GM23338 (cell line): Measurements from ENCODE around the gene GPX1. TPM values are rescaled to one million over a fixed set of nuclear protein-coding genes. Genes with fewer than 3 reads are reported as not detected.

Source experiments
- ATAC-seq: fragments of 200-7000 bp; cut with Tn5 transposase; 3 replicates; pipeline ENCODE4 v1.9.1; 2020
- DNase-seq: peaks from one replicate; pipeline ENCODE4 v3.0.0-alpha.2; 2015; ENCODE audit warnings: low spot score
- H2AFZ ChIP-seq: fragments of 200-600 bp; sonication (generic); 2 replicates; pipeline ENCODE4 v1.8.0; 2016; ENCODE audit warnings: antibody characterized with exemption, mild to moderate bottlenecking, moderate library complexity
- H3F3A ChIP-seq: fragments of 200-600 bp; sonication (generic); replicated peaks from 2 replicates; pipeline ENCODE4 v1.8.0; 2017; ENCODE audit warnings: antibody characterized with exemption, mixed run types, low read depth
- H3K27ac ChIP-seq: fragments of 200-600 bp; sonication (generic); 2 replicates; pipeline ENCODE4 v1.6.1; 2016; ENCODE audit warnings: low read depth
- H3K27me3 ChIP-seq: fragments of 200-600 bp; sonication (generic); 2 replicates; pipeline ENCODE4 v1.8.0; 2016; ENCODE audit warnings: mild to moderate bottlenecking, mixed run types, moderate library complexity; ENCODE audit not compliant: insufficient read depth
- H3K36me3 ChIP-seq: fragments of 200-600 bp; sonication (generic); 2 replicates; pipeline ENCODE4 v1.8.0; 2016; ENCODE audit warnings: mild to moderate bottlenecking; ENCODE audit not compliant: insufficient read depth
- H3K4me1 ChIP-seq: fragments of 200-600 bp; sonication (generic); 2 replicates; pipeline ENCODE4 v1.8.0; 2016; ENCODE audit warnings: mild to moderate bottlenecking, moderate library complexity; ENCODE audit not compliant: insufficient read depth
- H3K4me2 ChIP-seq: fragments of 200-600 bp; sonication (generic); 2 replicates; pipeline ENCODE4 v1.7.1; 2017; ENCODE audit warnings: mixed run types
- H3K4me3 ChIP-seq: fragments of 200-600 bp; sonication (generic); 2 replicates; pipeline ENCODE4 v1.6.1; 2016; ENCODE audit warnings: mixed run types
- H3K79me2 ChIP-seq: fragments of 200-600 bp; sonication (generic); replicated peaks from 2 replicates; pipeline ENCODE4 v1.8.0; 2017; ENCODE audit warnings: mild to moderate bottlenecking; ENCODE audit not compliant: insufficient read depth
- H3K9me2 ChIP-seq: fragments of 200-600 bp; sonication (generic); 2 replicates; pipeline ENCODE4 v1.8.0; 2017; ENCODE audit not compliant: insufficient read depth
- H4K20me1 ChIP-seq: fragments of 200-600 bp; sonication (generic); replicated peaks from 2 replicates; pipeline ENCODE4 v1.8.0; 2017; ENCODE audit warnings: mild to moderate bottlenecking; ENCODE audit not compliant: insufficient read depth
- H3K27ac Mint-ChIP-seq: 2 replicates; pipeline ENCODE4 v1.8.0; 2020; ENCODE audit warnings: inconsistent platforms, mild to moderate bottlenecking, moderate library complexity, mixed read lengths
- H3K27me3 Mint-ChIP-seq: 3 replicates; pipeline ENCODE4 v1.8.0; 2022; ENCODE audit warnings: low read depth, mild to moderate bottlenecking, moderate library complexity, mixed read lengths, inconsistent platforms; ENCODE audit not compliant: insufficient read depth, poor library complexity
- H3K36me3 Mint-ChIP-seq: 3 replicates; pipeline ENCODE4 v1.8.0; 2021; ENCODE audit warnings: low read depth, mild to moderate bottlenecking, inconsistent platforms, moderate library complexity, mixed read lengths
- H3K4me1 Mint-ChIP-seq: 3 replicates; pipeline ENCODE4 v1.8.0; 2020; ENCODE audit warnings: mild to moderate bottlenecking, inconsistent platforms, mixed read lengths
- H3K4me3 Mint-ChIP-seq: 3 replicates; pipeline ENCODE4 v1.8.0; 2021; ENCODE audit warnings: moderate library complexity, mild to moderate bottlenecking, inconsistent platforms, mixed read lengths
- H3K9me3 Mint-ChIP-seq: 3 replicates; pipeline ENCODE4 v1.8.0; 2020; ENCODE audit warnings: moderate library complexity, mild to moderate bottlenecking, inconsistent platforms, mixed read lengths
- NANOG ChIP-seq: IDR thresholded peaks from 2 replicates; pipeline ENCODE4 v1.6.1; 2016; ENCODE audit warnings: antibody characterized with exemption, borderline replicate concordance
- REST ChIP-seq: IDR thresholded peaks from one replicate; pipeline ENCODE4 v1.6.1; 2018; ENCODE audit warnings: antibody characterized with exemption; ENCODE audit not compliant: unreplicated experiment
- ZNF331 ChIP-seq: fragments of 250-450 bp; sonication (Bioruptor Pico); IDR thresholded peaks from 2 replicates; pipeline ENCODE4 v1.5.0; 2020; ENCODE audit warnings: low read depth, mild to moderate bottlenecking, moderate library complexity
- ZNF462 ChIP-seq: fragments of 250-450 bp; sonication (Bioruptor Pico); IDR thresholded peaks from 2 replicates; pipeline ENCODE4 v1.5.0; 2020; ENCODE audit warnings: mild to moderate bottlenecking, moderate library complexity
- polyA plus RNA-seq: library from polyadenylated mRNA; unstranded; fragments of >200 nt; fragmentation: Nextera tagmentation; extraction: Ambion mirVana; gene quantifications from 2 replicates; pipeline ENCODE4 v1.2.1, GENCODE V29; 2016
- total RNA-seq: library from RNA; depleted of rRNA; stranded (reverse); fragments of >200 nt; shearing (Covaris generic); gene quantifications from 2 replicates; pipeline ENCODE4 v1.2.3, GENCODE V29; 2014

The GPX1 gene
- total and polyA plus RNA-seq, 2 experiments from 2014 or later = 247 to 394 TPM

- peaks cover 77% of the 10 kb centered on the region for H3K36me3 Mint-ChIP-seq
- peak overlapping the region; percentile 95 for H3K27ac ChIP-seq
- no peaks in the 10 kb centered on the region for H3K27me3 ChIP-seq
- no peak overlapping the region; the same call in 1 of the 2 replicates for H3K4me3 ChIP-seq
- peak overlapping the region; percentile 96 for H3K4me3 Mint-ChIP-seq
- peaks cover 38% of the 10 kb centered on the region for H3K36me3 ChIP-seq
- no peaks in the 10 kb centered on the region for H3K9me3 Mint-ChIP-seq
- H3K4me1 ChIP-seq = peaks cover 14% of the 10 kb centered on the region; the same call in 1 of the 2 replicates
- H3K27me3 Mint-ChIP-seq = peaks cover 12% of the 10 kb centered on the region
- DNase-seq (no peak), ATAC-seq (no peak)
- H3K9me2 ChIP-seq = no peaks in the 10 kb centered on the region
- peaks cover 24% of the 10 kb centered on the region for H3K4me1 Mint-ChIP-seq
- H3K27ac Mint-ChIP-seq = peak overlapping the region; percentile 95
- peaks cover 17% of the 10 kb centered on the region for H3K79me2 ChIP-seq
- H3K4me2 ChIP-seq = peak overlapping the region; percentile 92; the same call in 1 of the 2 replicates
- H4K20me1 ChIP-seq = peaks cover 14% of the 10 kb centered on the region
- peaks cover 37% of the 10 kb centered on the region for H3F3A ChIP-seq
- H2AFZ ChIP-seq = no peak overlapping the region
- TF ChIP-seq ZNF331 (CRISPR knock-in tag) (no peak), ZNF462 (CRISPR knock-in tag) (no peak), REST (no peak), NANOG (no peak)
Observed at GRCh38 chr3:49359623-49360022, 1.5 kb upstream of the GPX1 start.
